Gastrocnemius medialis (tissue), 4 donors: ENCODE results near the gene BNC2. TPM values are rescaled to one million over a fixed set of nuclear protein-coding genes. Genes with fewer than 3 reads are reported as not detected.

ENCODE experiments used
- ATAC-seq, 2 donors: fragments of 150-250 bp; one replicate each; pipeline ENCODE4 v1.9.1; 2016
- DNase-seq, 2 donors: peaks; one replicate each; pipeline ENCODE4 v3.0.0-alpha.2; 2019
- H3K27ac ChIP-seq, 4 donors: fragments of 200-600 bp; sonication (generic); 1 replicate in 1 of 4; 2 replicates in 3 of 4; pipeline ENCODE4 v1.5.1; 2016 to 2018; ENCODE audit warnings: mild to moderate bottlenecking in 2 of 4, moderate library complexity in 1 of 4
- H3K27me3 ChIP-seq, 3 donors: fragments of 200-600 bp; sonication (generic) in 2 of 3; 1 replicate in 1 of 3; 2 replicates in 2 of 3; pipeline versions ENCODE4 v1.5.1 to v1.6.0; 2016 to 2019; ENCODE audit warnings: mild to moderate bottlenecking in 1 of 3, moderate library complexity in 1 of 3
- H3K36me3 ChIP-seq, 2 donors: fragments of 200-600 bp; sonication (generic) in 1 of 2; one replicate each; pipeline ENCODE4 v1.5.1; 2017 to 2018
- H3K4me1 ChIP-seq, 2 donors: fragments of 200-600 bp; sonication (generic) in 1 of 2; one replicate each; pipeline ENCODE4 v1.5.1; 2016 to 2017; ENCODE audit warnings: mild to moderate bottlenecking in 2 of 2
- H3K4me3 ChIP-seq, 4 donors: fragments of 200-600 bp; sonication (generic) in 3 of 4; 1 replicate in 1 of 4; 2 replicates in 3 of 4; pipeline ENCODE4 v1.5.1; 2016 to 2019; ENCODE audit warnings: mild to moderate bottlenecking in 2 of 4
- H3K9me3 ChIP-seq, 3 donors: fragments of 200-600 bp; sonication (generic) in 2 of 3; 1 replicate in 1 of 3; 2 replicates in 2 of 3; pipeline ENCODE4 v1.5.1; 2016 to 2019
- POLR2A ChIP-seq, 2 donors: fragments of 450-650 bp; IDR thresholded peaks; one replicate each; pipeline ENCODE4 v1.6.1; 2017; ENCODE audit warnings: antibody characterized with exemption in 2 of 2, mild to moderate bottlenecking in 2 of 2, moderate library complexity in 2 of 2
- in situ Hi-C, 4 donors: fragments of 200-750 bp; cut with MboI; loops; one replicate each; pipeline versions ENCODE4 v1.15.0 to v1.8.0; 2017; ENCODE audit warnings: low sequenced_read_pairs in 4 of 4
- intact Hi-C: fragments of 100-400 bp; cut with DNase I; formaldehyde crosslinking; loops from one replicate; pipeline ENCODE4 v1.15.1; 2023; ENCODE audit warnings: low total_unique reads
- total RNA-seq, 4 donors: library from RNA; depleted of rRNA; stranded (reverse); fragments of >200 nt; gene quantifications; one replicate each; pipeline versions ENCODE4 v1.1.0 to v1.2.3, GENCODE V29; 2016
- TF ChIP-seq, protein P1 (sequence below), 5 experiments: fragments of 450-650 bp in 3 of 5; fragments of 200-600 bp in 2 of 5; sonication (generic) in 2 of 5; IDR thresholded peaks in 4 of 5; conservative IDR thresholded peaks in 1 of 5; 1 replicate in 4 of 5; 2 replicates in 1 of 5; pipeline ENCODE4 v1.5.1; 2016 to 2019; ENCODE audit warnings: antibody characterized with exemption in 5 of 5, mild to moderate bottlenecking in 3 of 5, moderate library complexity in 3 of 5

BNC2 gene
- total RNA-seq, 4 donors from 2014 or later, result 40.9 to 122 (median 68.7) TPM

DNA sequence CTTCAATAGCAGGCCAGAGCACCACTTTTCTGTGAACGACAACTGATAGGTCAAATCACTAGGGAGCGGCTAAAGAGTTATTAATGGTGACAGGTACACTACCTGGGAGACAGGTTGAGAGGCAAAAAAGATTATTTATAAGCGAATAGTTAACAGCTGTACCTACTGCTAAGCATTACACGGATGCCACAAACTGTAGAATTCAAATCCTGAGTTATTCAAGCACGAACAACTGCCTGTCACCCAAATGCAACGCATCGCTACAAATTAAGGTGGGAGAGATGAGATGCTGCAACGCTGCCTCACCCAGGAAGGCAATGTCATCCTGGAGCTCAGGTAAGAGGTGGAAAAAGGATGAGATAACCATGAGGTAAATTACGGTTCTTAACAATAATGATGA is 342.9 kb downstream of the BNC2 start:
- no peak overlapping the region for H3K27ac ChIP-seq
- H3K4me1 ChIP-seq, result peaks cover 0 to 24% of the 10 kb centered on the region in 2 donors
- no peak for ATAC-seq
- H3K4me3 ChIP-seq, result no peak overlapping the region
- DNase-seq, result no peak
- no peaks in the 10 kb centered on the region for H3K36me3 ChIP-seq
- TF ChIP-seq, protein P1, sequence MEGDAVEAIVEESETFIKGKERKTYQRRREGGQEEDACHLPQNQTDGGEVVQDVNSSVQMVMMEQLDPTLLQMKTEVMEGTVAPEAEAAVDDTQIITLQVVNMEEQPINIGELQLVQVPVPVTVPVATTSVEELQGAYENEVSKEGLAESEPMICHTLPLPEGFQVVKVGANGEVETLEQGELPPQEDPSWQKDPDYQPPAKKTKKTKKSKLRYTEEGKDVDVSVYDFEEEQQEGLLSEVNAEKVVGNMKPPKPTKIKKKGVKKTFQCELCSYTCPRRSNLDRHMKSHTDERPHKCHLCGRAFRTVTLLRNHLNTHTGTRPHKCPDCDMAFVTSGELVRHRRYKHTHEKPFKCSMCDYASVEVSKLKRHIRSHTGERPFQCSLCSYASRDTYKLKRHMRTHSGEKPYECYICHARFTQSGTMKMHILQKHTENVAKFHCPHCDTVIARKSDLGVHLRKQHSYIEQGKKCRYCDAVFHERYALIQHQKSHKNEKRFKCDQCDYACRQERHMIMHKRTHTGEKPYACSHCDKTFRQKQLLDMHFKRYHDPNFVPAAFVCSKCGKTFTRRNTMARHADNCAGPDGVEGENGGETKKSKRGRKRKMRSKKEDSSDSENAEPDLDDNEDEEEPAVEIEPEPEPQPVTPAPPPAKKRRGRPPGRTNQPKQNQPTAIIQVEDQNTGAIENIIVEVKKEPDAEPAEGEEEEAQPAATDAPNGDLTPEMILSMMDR (IDR thresholded peaks at IDR 0.05 in 4 of 5, conservative IDR thresholded peaks at IDR 0.05 in 1 of 5), result no peak
- TF ChIP-seq POLR2A (IDR thresholded peaks at IDR 0.05), result no peak
- no peaks in the 10 kb centered on the region for H3K9me3 ChIP-seq
- intact Hi-C loops (no loop called here), in situ Hi-C loops (loop anchor here in 1 of 4 donors (25.0 kb wide), 1 partner anchor 340 kb away; no protein-coding TSS in a partner anchor)
- H3K27me3 ChIP-seq, result no peaks in the 10 kb centered on the region

DNA sequence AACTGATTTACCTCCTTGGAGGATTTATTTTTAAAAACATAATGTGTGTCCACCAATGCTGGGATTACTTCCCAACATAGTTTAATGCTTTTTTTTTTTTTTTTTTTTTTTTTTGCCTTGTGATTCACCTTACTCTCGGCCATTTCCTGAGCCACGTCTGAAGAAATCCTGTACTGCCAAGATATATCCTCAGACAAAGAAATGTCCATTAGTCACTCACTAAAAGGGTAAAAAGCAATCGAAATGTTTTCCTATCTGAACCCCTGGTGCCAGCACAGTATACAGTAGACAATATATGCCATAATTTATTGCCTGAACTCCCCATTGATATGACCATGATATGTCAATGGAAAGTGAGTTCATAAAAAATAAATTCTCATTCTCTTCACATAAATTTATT is 344.1 kb downstream of the BNC2 start:
- intact Hi-C loops, result no loop called here
- Histone ChIP-seq H3K36me3 (no peaks in the 10 kb centered on the region), H3K27ac (no peak overlapping the region), H3K9me3 (no peaks in the 10 kb centered on the region), H3K27me3 (no peaks in the 10 kb centered on the region), H3K4me3 (no peak overlapping the region), H3K4me1 (peaks cover 0 to 22% of the 10 kb centered on the region in 2 donors)
- DNase-seq (no peak), ATAC-seq (no peak)
- no peak for TF ChIP-seq POLR2A (IDR thresholded peaks at IDR 0.05)
- TF ChIP-seq, protein P1 (IDR thresholded peaks at IDR 0.05 in 4 of 5, conservative IDR thresholded peaks at IDR 0.05 in 1 of 5), result no peak
- in situ Hi-C loops, result loop anchor here in 1 of 4 donors (25.0 kb wide), 1 partner anchor 339 kb away; no protein-coding TSS in a partner anchor

- no peaks in the 10 kb centered on the region for H3K36me3 ChIP-seq
- intact Hi-C loops, result no loop called here
- no peak for TF ChIP-seq POLR2A (IDR thresholded peaks at IDR 0.05)
- TF ChIP-seq, protein P1 (IDR thresholded peaks at IDR 0.05 in 4 of 5, conservative IDR thresholded peaks at IDR 0.05 in 1 of 5), result no peak
- no peak for DNase-seq
- no peak overlapping the region for H3K27ac ChIP-seq
- in situ Hi-C loops, result loop anchor here in 1 of 4 donors (25.0 kb wide), 2 partner anchors 113 to 338 kb away; no protein-coding TSS in a partner anchor
- no peaks in the 10 kb centered on the region for H3K27me3 ChIP-seq
- H3K9me3 ChIP-seq, result no peaks in the 10 kb centered on the region
- H3K4me3 ChIP-seq, result no peak overlapping the region
- H3K4me1 ChIP-seq, result peaks cover 0 to 9% of the 10 kb centered on the region in 2 donors
- ATAC-seq, result no peak
Measured at GRCh38 chr9:16524823-16525222, 345.6 kb downstream of the BNC2 start.

- H3K4me3 ChIP-seq, result no peak overlapping the region
- intact Hi-C loops, result no loop called here
- H3K27ac ChIP-seq, result no peak overlapping the region
- H3K9me3 ChIP-seq, result no peaks in the 10 kb centered on the region
- DNase-seq (no peak), ATAC-seq (no peak)
- in situ Hi-C loops, result loop anchor here in 1 of 4 donors (25.0 kb wide), 1 partner anchor 112 kb away; no protein-coding TSS in a partner anchor
- H3K36me3 ChIP-seq, result no peaks in the 10 kb centered on the region
- TF ChIP-seq, protein P1 (IDR thresholded peaks at IDR 0.05 in 4 of 5, conservative IDR thresholded peaks at IDR 0.05 in 1 of 5), result no peak
- TF ChIP-seq POLR2A (IDR thresholded peaks at IDR 0.05), result no peak
- H3K27me3 ChIP-seq, result no peaks in the 10 kb centered on the region
- peaks cover 0 to 7% of the 10 kb centered on the region in 2 donors for H3K4me1 ChIP-seq
Measured at GRCh38 chr9:16524078-16524477, 346.4 kb downstream of the BNC2 start.
